CD14-positive monocyte (primary cell): Measurements from ENCODE around the gene SLC12A7. TPM values are rescaled to one million over a fixed set of nuclear protein-coding genes. Genes with fewer than 3 reads are reported as not detected.

Experiments
- DNase-seq, 3 donors: peaks; one replicate each; pipeline ENCODE4 v3.0.0-alpha.2; 2011 to 2022
- H2AFZ ChIP-seq: 2 replicates; pipeline ENCODE4 v1.6.0; 2012; ENCODE audit warnings: mild to moderate bottlenecking, low read depth, low read length, inconsistent platforms; ENCODE audit not compliant: insufficient read depth, poor library complexity, severe bottlenecking
- H3K27ac ChIP-seq, 2 donors: 1 replicate in 1 of 2; 2 replicates in 1 of 2; pipeline ENCODE4 v1.5.1; 2012 to 2013; ENCODE audit warnings: low read length in 2 of 2, control low read depth in 1 of 2, inconsistent platforms in 1 of 2, low read depth in 1 of 2, mild to moderate bottlenecking in 1 of 2
- H3K27me3 ChIP-seq, 2 donors: one replicate each; pipeline versions ENCODE4 v1.6.0 to v1.6.1; 2011 to 2013; ENCODE audit warnings: low read length in 2 of 2; ENCODE audit not compliant: control insufficient read depth in 2 of 2, insufficient read depth in 2 of 2
- H3K36me3 ChIP-seq, 2 donors: replicated peaks in 1 of 2; 1 replicate in 1 of 2; 2 replicates in 1 of 2; pipeline versions ENCODE4 v1.5.1 to v1.6.1; 2012 to 2013; ENCODE audit warnings: low read length in 2 of 2, control low read depth in 1 of 2, inconsistent platforms in 1 of 2, mild to moderate bottlenecking in 1 of 2; ENCODE audit not compliant: insufficient read depth in 2 of 2, control insufficient read depth in 1 of 2
- H3K4me1 ChIP-seq, 2 donors: 1 replicate in 1 of 2; 2 replicates in 1 of 2; pipeline versions ENCODE4 v1.5.1 to v1.6.1; 2012 to 2013; ENCODE audit warnings: low read length in 2 of 2, control low read depth in 1 of 2, inconsistent platforms in 1 of 2, mild to moderate bottlenecking in 1 of 2, moderate library complexity in 1 of 2; ENCODE audit not compliant: insufficient read depth in 2 of 2, control insufficient read depth in 1 of 2
- H3K4me2 ChIP-seq: replicated peaks from 2 replicates; pipeline ENCODE3; 2012; ENCODE audit warnings: low read length, moderate library complexity, mild to moderate bottlenecking; ENCODE audit not compliant: poor library complexity, severe bottlenecking; ENCODE audit errors: extremely low read depth
- H3K4me3 ChIP-seq, 3 experiments: fragments of 200-600 bp in 1 of 3; sonication (generic) in 1 of 3; replicated peaks in 1 of 3; 1 replicate in 2 of 3; 2 replicates in 1 of 3; pipeline ENCODE4 v1.5.1; 2011 to 2013; ENCODE audit warnings: low read length in 3 of 3, mild to moderate bottlenecking in 3 of 3, control low read depth in 2 of 3, low read depth in 2 of 3, inconsistent platforms in 1 of 3, moderate library complexity in 1 of 3
- H3K79me2 ChIP-seq: 2 replicates; pipeline ENCODE4 v1.6.0; 2012; ENCODE audit warnings: mild to moderate bottlenecking, control low read depth, inconsistent platforms, low read length, moderate library complexity; ENCODE audit not compliant: insufficient read depth
- H3K9ac ChIP-seq: 2 replicates; pipeline ENCODE4 v1.6.0; 2017; ENCODE audit warnings: low read length, mild to moderate bottlenecking; ENCODE audit not compliant: insufficient read depth, poor library complexity, severe bottlenecking
- H3K9me3 ChIP-seq, 2 donors: replicated peaks in 1 of 2; 1 replicate in 1 of 2; 2 replicates in 1 of 2; pipeline versions ENCODE4 v1.5.1 to v1.6.1; 2012 to 2013; ENCODE audit warnings: low read length in 2 of 2, control low read depth in 1 of 2; ENCODE audit not compliant: control insufficient read depth in 1 of 2, insufficient read depth in 1 of 2
- H4K20me1 ChIP-seq: 2 replicates; pipeline ENCODE4 v1.6.0; 2012; ENCODE audit warnings: mild to moderate bottlenecking, low read length, control low read depth, moderate library complexity; ENCODE audit not compliant: insufficient read depth
- H3K27ac Mint-ChIP-seq, 7 donors: one replicate each; pipeline ENCODE4 v1.8.0; 2020; ENCODE audit warnings: mild to moderate bottlenecking in 7 of 7, mixed read lengths in 7 of 7, moderate library complexity in 6 of 7, inconsistent platforms in 2 of 7
- H3K27me3 Mint-ChIP-seq, 3 donors: one replicate each; pipeline ENCODE4 v1.8.0; 2021 to 2022; ENCODE audit warnings: low read depth in 3 of 3, mild to moderate bottlenecking in 3 of 3, mixed read lengths in 3 of 3, moderate library complexity in 3 of 3, inconsistent platforms in 1 of 3
- H3K36me3 Mint-ChIP-seq, 2 donors: one replicate each; pipeline ENCODE4 v1.8.0; 2020; ENCODE audit warnings: mixed read lengths in 2 of 2, inconsistent platforms in 1 of 2, mild to moderate bottlenecking in 1 of 2
- H3K4me1 Mint-ChIP-seq: one replicate; pipeline ENCODE4 v1.8.0; 2020; ENCODE audit warnings: mild to moderate bottlenecking, mixed read lengths
- H3K4me3 Mint-ChIP-seq, 2 donors: one replicate each; pipeline ENCODE4 v1.8.0; 2020; ENCODE audit warnings: mild to moderate bottlenecking in 2 of 2, mixed read lengths in 2 of 2, moderate library complexity in 1 of 2
- H3K9me3 Mint-ChIP-seq, 7 donors: one replicate each; pipeline ENCODE4 v1.8.0; 2020 to 2022; ENCODE audit warnings: mixed read lengths in 7 of 7, mild to moderate bottlenecking in 6 of 7, moderate library complexity in 6 of 7, inconsistent platforms in 2 of 7
- CTCF ChIP-seq: fragments of 200-600 bp; IDR thresholded peaks from one replicate; pipeline ENCODE4 v1.8.0; 2022; ENCODE audit warnings: antibody characterized with exemption, mild to moderate bottlenecking
- WGBS: methylation state at CpG from one replicate; pipeline ENCODE4 v1.1.5; 2013; ENCODE audit warnings: missing lambda C conversion rate; ENCODE audit not compliant: insufficient coverage; 5-methylcytosine and 5-hydroxymethylcytosine counted together
- intact Hi-C, 2 donors: fragments of 100-400 bp; cut with micrococcal nuclease; formaldehyde crosslinking; loops; one replicate each; pipeline versions ENCODE4 v1.15.0 to v1.15.1; 2023
- polyA plus RNA-seq, 3 donors: library from polyadenylated mRNA; depleted of rRNA in 1 of 3; unstranded in 2 of 3; stranded (reverse) in 1 of 3; fragments of 300-500 nt in 2 of 3; fragments of >200 nt in 1 of 3; fragmentation: Illumina TruSeq in 2 of 3; gene quantifications; 1 replicate in 2 of 3; 2 replicates in 1 of 3; pipeline ENCODE4 v1.2.3, GENCODE V29; 2012 to 2021

Gene SLC12A7
- polyA plus RNA-seq, 3 donors = 8.2 to 31.2 (median 12.5) TPM

- H3K27ac ChIP-seq = no peak overlapping the region
- H3K36me3 ChIP-seq = peaks cover 25 to 34% of the 10 kb centered on the region in 2 donors
- H3K36me3 Mint-ChIP-seq = peaks cover 34 to 40% of the 10 kb centered on the region in 2 donors
- no peak overlapping the region for H3K4me3 Mint-ChIP-seq
- H3K9me3 ChIP-seq = peaks cover 0 to 7% of the 10 kb centered on the region in 2 donors
- no peak overlapping the region for H3K4me3 ChIP-seq
- no peak overlapping the region for H2AFZ ChIP-seq
- WGBS = 96% methylated on average over 14 of the region's 16 CpGs
- no peaks in the 10 kb centered on the region for H3K27me3 ChIP-seq
- no peaks in the 10 kb centered on the region for H3K4me1 ChIP-seq
- H3K9ac ChIP-seq = no peak overlapping the region
- H3K27ac Mint-ChIP-seq = no peak overlapping the region
- peaks cover 2 to 22% (median 5%) of the 10 kb centered on the region in 7 donors for H3K9me3 Mint-ChIP-seq
- no peak for TF ChIP-seq CTCF
- H3K4me1 Mint-ChIP-seq = no peaks in the 10 kb centered on the region
- DNase-seq = no peak
- H3K4me2 ChIP-seq = no peak overlapping the region
- intact Hi-C loops = no loop called here
- H3K27me3 Mint-ChIP-seq = peaks cover 0 to 3% (median 1%) of the 10 kb centered on the region in 3 donors
- peaks cover 13% of the 10 kb centered on the region for H4K20me1 ChIP-seq
- no peaks in the 10 kb centered on the region for H3K79me2 ChIP-seq
Observed at GRCh38 chr5:1051366-1051720, 60.5 kb downstream of the SLC12A7 start.

- no peak overlapping the region for H3K27ac Mint-ChIP-seq
- Histone ChIP-seq H3K4me1 (no peaks in the 10 kb centered on the region), H3K27me3 (no peaks in the 10 kb centered on the region), H3K4me3 (no peak overlapping the region), H2AFZ (no peak overlapping the region), H4K20me1 (peaks cover 12% of the 10 kb centered on the region), H3K27ac (no peak overlapping the region), H3K4me2 (no peak overlapping the region), H3K9me3 (peaks cover 0 to 13% of the 10 kb centered on the region in 2 donors), H3K79me2 (no peaks in the 10 kb centered on the region), H3K36me3 (peaks cover 22 to 28% of the 10 kb centered on the region in 2 donors), H3K9ac (no peak overlapping the region)
- peaks cover 3 to 28% (median 5%) of the 10 kb centered on the region in 7 donors for H3K9me3 Mint-ChIP-seq
- no peaks in the 10 kb centered on the region for H3K4me1 Mint-ChIP-seq
- H3K4me3 Mint-ChIP-seq = no peak overlapping the region
- no peak for TF ChIP-seq CTCF
- 92% methylated on average over 23 of the region's 29 CpGs for WGBS
- intact Hi-C loops = no loop called here
- peaks cover 30 to 36% of the 10 kb centered on the region in 2 donors for H3K36me3 Mint-ChIP-seq
- H3K27me3 Mint-ChIP-seq = peaks cover 0 to 3% (median 1%) of the 10 kb centered on the region in 3 donors
- DNase-seq = no peak
Observed at GRCh38 chr5:1050423-1051365, 61.2 kb downstream of the SLC12A7 start.
